ENCODE measurements around the gene AFAP1. TPM values are rescaled to one million over a fixed set of nuclear protein-coding genes. Genes with fewer than 3 reads are reported as not detected.

AFAP1 gene
- total RNA-seq, 2 donors from 2014 or later: 18.2 to 22.5 TPM

GRCh38 chr4:7744142-7744804 is 195.4 kb downstream of the AFAP1 start:
- Mint-ChIP-seq H3K36me3 (ENCODE audit: low read depth) (no peaks in the 10 kb centered on the region), H3K9me3 (peaks cover 2% of the 10 kb centered on the region), H3K27me3 (ENCODE audit: insufficient read depth) (peaks cover 14% of the 10 kb centered on the region), H3K27ac (no peak overlapping the region), H3K4me3 (no peak overlapping the region), H3K4me1 (no peaks in the 10 kb centered on the region)
- H3K4me1 ChIP-seq (ENCODE audit: control insufficient read depth, insufficient read depth, low read length): no peaks in the 10 kb centered on the region
- WGBS, 2 experiments (ENCODE audit: insufficient coverage in 1 of 2, insufficient read length in 1 of 2): 82 to 83% methylated on average over 16 of the region's 16 CpGs
- no peaks in the 10 kb centered on the region for H3K9me3 ChIP-seq (ENCODE audit: control insufficient read depth, low read length)
- H3K4me3 ChIP-seq (ENCODE audit: low read length): no peak overlapping the region
- no peak for DNase-seq
- H3K27ac ChIP-seq (ENCODE audit: low read depth, low read length): no peak overlapping the region
- no peaks in the 10 kb centered on the region for H3K36me3 ChIP-seq (ENCODE audit: control insufficient read depth, insufficient read depth, low read length)
- TF ChIP-seq CTCF (conservative IDR thresholded peaks at IDR 0.05): no peak
- no peaks in the 10 kb centered on the region for H3K27me3 ChIP-seq (ENCODE audit: control insufficient read depth, insufficient read depth, low read length, poor library complexity, severe bottlenecking)
- no peak overlapping the region for H3K9ac ChIP-seq (ENCODE audit: extremely low read depth, low read length, poor library complexity, severe bottlenecking)

GRCh38 chr4:7742807-7743280 is 196.8 kb downstream of the AFAP1 start:
- Histone ChIP-seq H3K4me1 (ENCODE audit: control insufficient read depth, insufficient read depth, low read length) (no peaks in the 10 kb centered on the region), H3K36me3 (ENCODE audit: control insufficient read depth, insufficient read depth, low read length) (no peaks in the 10 kb centered on the region), H3K9me3 (ENCODE audit: control insufficient read depth, low read length) (no peaks in the 10 kb centered on the region), H3K9ac (ENCODE audit: extremely low read depth, low read length, poor library complexity, severe bottlenecking) (no peak overlapping the region), H3K4me3 (ENCODE audit: low read length) (no peak overlapping the region), H3K27me3 (ENCODE audit: control insufficient read depth, insufficient read depth, low read length, poor library complexity, severe bottlenecking) (no peaks in the 10 kb centered on the region), H3K27ac (ENCODE audit: low read depth, low read length) (no peak overlapping the region)
- no peaks in the 10 kb centered on the region for H3K9me3 Mint-ChIP-seq
- no peak for TF ChIP-seq CTCF (conservative IDR thresholded peaks at IDR 0.05)
- H3K27me3 Mint-ChIP-seq (ENCODE audit: insufficient read depth): peaks cover 7% of the 10 kb centered on the region
- DNase-seq: no peak
- no peak overlapping the region for H3K27ac Mint-ChIP-seq
- H3K4me3 Mint-ChIP-seq: no peak overlapping the region
- 77 to 78% methylated on average over 8 of the region's 8 CpGs for WGBS, 2 experiments (ENCODE audit: insufficient coverage in 1 of 2, insufficient read length in 1 of 2)
- H3K4me1 Mint-ChIP-seq: no peaks in the 10 kb centered on the region
- H3K36me3 Mint-ChIP-seq (ENCODE audit: low read depth): no peaks in the 10 kb centered on the region

- WGBS, 2 experiments (ENCODE audit: insufficient coverage in 1 of 2, insufficient read length in 1 of 2): 96 to 98% methylated on average over 13 to 18 of the region's 18 CpGs
Measured at GRCh38 chr4:7741946-7742806, 197.5 kb downstream of the AFAP1 start.

More at GRCh38 chr4:7741946-7742806, 197.5 kb downstream of the AFAP1 start:
- Mint-ChIP-seq H3K4me3 (no peak overlapping the region), H3K4me1 (no peaks in the 10 kb centered on the region), H3K36me3 (ENCODE audit: low read depth) (no peaks in the 10 kb centered on the region), H3K9me3 (no peaks in the 10 kb centered on the region), H3K27me3 (ENCODE audit: insufficient read depth) (peaks cover 3% of the 10 kb centered on the region), H3K27ac (no peak overlapping the region)
- TF ChIP-seq CTCF (conservative IDR thresholded peaks at IDR 0.05): no peak
- Histone ChIP-seq H3K4me3 (ENCODE audit: low read length) (no peak overlapping the region), H3K4me1 (ENCODE audit: control insufficient read depth, insufficient read depth, low read length) (no peaks in the 10 kb centered on the region), H3K27ac (ENCODE audit: low read depth, low read length) (no peak overlapping the region), H3K27me3 (ENCODE audit: control insufficient read depth, insufficient read depth, low read length, poor library complexity, severe bottlenecking) (no peaks in the 10 kb centered on the region), H3K9ac (ENCODE audit: extremely low read depth, low read length, poor library complexity, severe bottlenecking) (no peak overlapping the region), H3K9me3 (ENCODE audit: control insufficient read depth, low read length) (no peaks in the 10 kb centered on the region), H3K36me3 (ENCODE audit: control insufficient read depth, insufficient read depth, low read length) (no peaks in the 10 kb centered on the region)
- DNase-seq: no peak
